ENCODE results near the gene ISG20L2. TPM values are rescaled to one million over a fixed set of nuclear protein-coding genes. Genes with fewer than 3 reads are reported as not detected.

The ISG20L2 gene
- total RNA-seq, 1 donor from 2014 or later, result 32.6 TPM

GRCh38 chr1:156698995-156699394 is 29.6 kb downstream of the ISG20L2 start:
- Mint-ChIP-seq H3K27me3 (ENCODE audit: unreplicated experiment) (peaks cover 18% of the 10 kb centered on the region), H3K9me3 (ENCODE audit: unreplicated experiment) (peaks cover 4% of the 10 kb centered on the region), H3K36me3 (ENCODE audit: unreplicated experiment) (no peaks in the 10 kb centered on the region), H3K4me1 (ENCODE audit: low read depth, unreplicated experiment) (peaks cover 2% of the 10 kb centered on the region), H3K4me3 (ENCODE audit: unreplicated experiment) (no peak overlapping the region), H3K27ac (ENCODE audit: unreplicated experiment) (no peak overlapping the region)
- TF ChIP-seq CTCF (IDR thresholded peaks at IDR 0.05; ENCODE audit: partially characterized antibody, unreplicated experiment), result no peak
- no peak for DNase-seq

DNA sequence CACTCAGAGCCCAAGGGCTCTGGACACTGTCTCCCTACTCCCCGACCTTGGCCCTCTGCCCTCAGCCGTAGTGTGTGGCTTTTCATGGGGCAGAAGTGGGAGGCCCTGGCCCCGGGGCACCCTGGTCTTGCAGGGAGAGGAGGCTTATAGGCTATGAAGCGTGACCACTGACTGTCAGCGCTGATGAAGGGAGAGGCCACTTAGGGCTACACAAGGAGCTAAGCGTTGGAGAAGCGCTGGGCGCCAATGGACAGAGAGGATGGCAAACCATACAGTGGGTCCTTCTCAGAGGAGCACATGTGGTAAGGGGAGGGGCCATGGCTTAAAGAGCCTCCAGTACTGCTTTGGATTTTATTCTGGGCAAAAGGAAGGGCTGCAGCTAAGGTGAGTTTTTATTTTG is 31.1 kb downstream of the ISG20L2 start:
- Mint-ChIP-seq H3K36me3 (ENCODE audit: unreplicated experiment) (no peaks in the 10 kb centered on the region), H3K4me1 (ENCODE audit: low read depth, unreplicated experiment) (peaks cover 6% of the 10 kb centered on the region), H3K27ac (ENCODE audit: unreplicated experiment) (no peak overlapping the region), H3K27me3 (ENCODE audit: unreplicated experiment) (peaks cover 23% of the 10 kb centered on the region), H3K4me3 (ENCODE audit: unreplicated experiment) (peak overlapping the region; percentile 11), H3K9me3 (ENCODE audit: unreplicated experiment) (peaks cover 4% of the 10 kb centered on the region)
- DNase-seq, result no peak
- TF ChIP-seq CTCF (IDR thresholded peaks at IDR 0.05; ENCODE audit: partially characterized antibody, unreplicated experiment), result no peak

GRCh38 chr1:156696755-156697154 is 31.8 kb downstream of the ISG20L2 start:
- no peak for TF ChIP-seq CTCF (IDR thresholded peaks at IDR 0.05; ENCODE audit: partially characterized antibody, unreplicated experiment)
- H3K4me3 Mint-ChIP-seq (ENCODE audit: unreplicated experiment), result no peak overlapping the region
- H3K27ac Mint-ChIP-seq (ENCODE audit: unreplicated experiment), result no peak overlapping the region
- H3K27me3 Mint-ChIP-seq (ENCODE audit: unreplicated experiment), result peaks cover 28% of the 10 kb centered on the region
- peaks cover 9% of the 10 kb centered on the region for H3K4me1 Mint-ChIP-seq (ENCODE audit: low read depth, unreplicated experiment)
- peaks cover 4% of the 10 kb centered on the region for H3K9me3 Mint-ChIP-seq (ENCODE audit: unreplicated experiment)
- H3K36me3 Mint-ChIP-seq (ENCODE audit: unreplicated experiment), result no peaks in the 10 kb centered on the region
- DNase-seq, result no peak

GRCh38 chr1:156694690-156694962 is 33.9 kb downstream of the ISG20L2 start:
- Mint-ChIP-seq H3K4me1 (ENCODE audit: low read depth, unreplicated experiment) (peaks cover 11% of the 10 kb centered on the region), H3K9me3 (ENCODE audit: unreplicated experiment) (peaks cover 6% of the 10 kb centered on the region), H3K27ac (ENCODE audit: unreplicated experiment) (no peak overlapping the region), H3K36me3 (ENCODE audit: unreplicated experiment) (no peaks in the 10 kb centered on the region), H3K4me3 (ENCODE audit: unreplicated experiment) (no peak overlapping the region), H3K27me3 (ENCODE audit: unreplicated experiment) (peaks cover 37% of the 10 kb centered on the region)
- TF ChIP-seq CTCF (IDR thresholded peaks at IDR 0.05; ENCODE audit: partially characterized antibody, unreplicated experiment), result no peak
- DNase-seq, result no peak

DNA sequence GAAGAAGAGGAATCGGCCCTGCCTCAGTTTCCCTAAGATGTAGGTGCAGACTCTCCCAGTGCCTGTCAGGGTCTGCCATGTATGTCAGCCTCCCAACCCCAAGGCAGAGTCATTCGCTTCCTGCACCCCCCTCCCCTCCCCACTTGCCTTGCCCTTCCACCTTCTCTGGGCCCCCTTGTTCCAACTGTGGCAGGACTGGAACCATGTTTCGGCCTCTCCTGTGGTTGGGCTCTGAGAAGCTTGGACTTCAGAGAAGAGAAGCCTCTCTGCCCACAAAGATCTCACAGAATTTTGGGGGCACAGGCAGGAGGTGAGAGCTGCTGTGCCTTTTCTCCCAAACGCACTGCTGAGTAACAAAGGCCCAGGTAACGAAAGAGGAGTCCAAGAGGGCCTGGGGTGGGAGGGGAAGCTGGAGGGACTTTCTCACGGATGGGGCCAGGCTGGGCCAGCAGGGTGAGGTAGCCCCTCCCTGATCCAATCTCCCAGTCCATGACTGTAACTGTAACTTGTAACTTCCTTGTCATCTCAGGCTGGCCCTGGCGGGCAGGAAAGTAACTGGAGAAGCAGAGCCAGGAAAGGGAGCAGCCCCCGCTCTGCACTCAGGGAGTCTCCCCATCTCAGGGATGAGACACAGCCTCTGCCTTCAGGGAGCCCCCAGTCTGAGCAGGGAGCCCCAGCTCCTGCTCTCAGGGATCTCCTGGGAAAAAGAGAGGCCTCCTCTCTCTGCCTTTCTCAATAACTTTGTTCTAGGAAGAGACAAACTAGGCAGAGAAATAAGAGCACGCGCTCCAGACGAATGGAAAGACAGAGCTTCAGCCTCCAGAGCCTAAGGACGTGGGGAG is 34.5 kb downstream of the ISG20L2 start:
- Mint-ChIP-seq H3K4me3 (ENCODE audit: unreplicated experiment) (no peak overlapping the region), H3K36me3 (ENCODE audit: unreplicated experiment) (no peaks in the 10 kb centered on the region), H3K4me1 (ENCODE audit: low read depth, unreplicated experiment) (peaks cover 15% of the 10 kb centered on the region), H3K27ac (ENCODE audit: unreplicated experiment) (no peak overlapping the region), H3K9me3 (ENCODE audit: unreplicated experiment) (peaks cover 7% of the 10 kb centered on the region), H3K27me3 (ENCODE audit: unreplicated experiment) (peaks cover 37% of the 10 kb centered on the region)
- TF ChIP-seq CTCF (IDR thresholded peaks at IDR 0.05; ENCODE audit: partially characterized antibody, unreplicated experiment), result no peak
- DNase-seq, result no peak
